Thyroid gland (tissue), 4 donors: ENCODE results near the gene VHLL. TPM values are rescaled to one million over a fixed set of nuclear protein-coding genes. Genes with fewer than 3 reads are reported as not detected.
A peak's percentile ranks its signal among the peaks of the same experiment; 100 is the strongest.

ENCODE experiments used
- DNase-seq, 2 donors: peaks; one replicate each; pipeline ENCODE4 v3.0.0-alpha.2; 2019
- H3K27ac ChIP-seq, 3 donors: fragments of 200-600 bp; sonication (generic); 1 replicate in 2 of 3; 2 replicates in 1 of 3; pipeline ENCODE4 v1.5.1; 2016 to 2019; ENCODE audit warnings: mild to moderate bottlenecking in 1 of 3, moderate library complexity in 1 of 3
- H3K27me3 ChIP-seq: fragments of 200-600 bp; sonication (generic); one replicate; pipeline ENCODE4 v1.5.1; 2019
- H3K36me3 ChIP-seq, 2 donors: fragments of 200-600 bp; sonication (generic); one replicate each; pipeline ENCODE4 v1.5.1; 2016 to 2019
- H3K4me1 ChIP-seq, 2 donors: fragments of 200-600 bp; sonication (generic); one replicate each; pipeline ENCODE4 v1.5.1; 2017 to 2019
- H3K4me3 ChIP-seq, 3 donors: fragments of 200-600 bp; sonication (generic); replicated peaks in 1 of 3; 1 replicate in 2 of 3; 2 replicates in 1 of 3; pipeline ENCODE4 v1.5.1; 2016; ENCODE audit warnings: mild to moderate bottlenecking in 1 of 3
- H3K9me3 ChIP-seq: fragments of 200-600 bp; sonication (generic); one replicate; pipeline ENCODE4 v1.5.1; 2017
- CTCF ChIP-seq, 6 experiments: fragments of 200-600 bp in 3 of 6; fragments of 450-650 bp in 3 of 6; sonication (generic) in 3 of 6; IDR thresholded peaks; one replicate each; pipeline ENCODE4 v1.5.1; 2016 to 2019; ENCODE audit warnings: antibody characterized with exemption in 6 of 6, mild to moderate bottlenecking in 2 of 6, inconsistent platforms in 1 of 6, moderate library complexity in 1 of 6
- POLR2A ChIP-seq, 2 donors: fragments of 450-650 bp; IDR thresholded peaks; one replicate each; pipeline ENCODE4 v1.6.1; 2017; ENCODE audit warnings: antibody characterized with exemption in 2 of 2, mild to moderate bottlenecking in 2 of 2, moderate library complexity in 1 of 2
- WGBS, 2 donors: methylation state at CpG; one replicate each; pipeline ENCODE4 v1.1.5; 2017; 5-methylcytosine and 5-hydroxymethylcytosine counted together
- intact Hi-C: fragments of 100-400 bp; cut with DNase I; formaldehyde crosslinking; loops from one replicate; pipeline ENCODE4 v1.15.1; 2023
- total RNA-seq, 4 donors: library from RNA; depleted of rRNA; stranded (reverse); fragments of >200 nt; gene quantifications; one replicate each; pipeline ENCODE4 v1.2.3, GENCODE V29; 2016

The VHLL gene
- total RNA-seq, 4 donors from 2014 or later = not detected

GRCh38 chr1:156342166-156342955, 43.3 kb upstream of the VHLL start:
- WGBS, 2 donors = 36 to 53% methylated on average over 1 of the region's 1 CpG
- intact Hi-C loops = no loop called here

GRCh38 chr1:156338180-156338976, 39.3 kb upstream of the VHLL start, which contains the start of the genes CCT3 and TSACC:
Gene CCT3 (minus strand): TSS chr1:156338292. CDS start chr1:156338184, 108 bp downstream.
Gene TSACC (plus strand): TSS chr1:156338526. CDS start chr1:156339758, 1,232 bp downstream.
- peak; percentile 99 for DNase-seq
- H3K4me3 ChIP-seq = peak within 1 kb of the TSS; percentile 50 to 76 (median 56)
- no peaks in the 10 kb centered on the region for H3K9me3 ChIP-seq
- H3K36me3 ChIP-seq = peaks cover 14 to 17% of the 10 kb centered on the region in 2 donors
- peak within 1 kb of the TSS in 2 of 3 donors; percentile 75 to 77 for H3K27ac ChIP-seq
- H3K4me1 ChIP-seq = peaks cover 10 to 13% of the 10 kb centered on the region in 2 donors
- intact Hi-C loops = no loop called here
- no peaks in the 10 kb centered on the region for H3K27me3 ChIP-seq
- WGBS, 2 donors = 0 to 1% methylated on average over 13 to 22 of the region's 47 CpGs
- TF ChIP-seq POLR2A (IDR thresholded peaks at IDR 0.05) (peak in 1 of 2 donors; percentile 76), CTCF (IDR thresholded peaks at IDR 0.05) (no peak)

More at GRCh38 chr1:156342166-156342955, 43.3 kb upstream of the VHLL start:
- Histone ChIP-seq H3K36me3 (no peaks in the 10 kb centered on the region), H3K9me3 (no peaks in the 10 kb centered on the region), H3K4me3 (no peak overlapping the region), H3K27ac (no peak overlapping the region), H3K4me1 (no peaks in the 10 kb centered on the region), H3K27me3 (no peaks in the 10 kb centered on the region)
- TF ChIP-seq CTCF (IDR thresholded peaks at IDR 0.05) (no peak), POLR2A (IDR thresholded peaks at IDR 0.05) (no peak)
- DNase-seq = no peak

GRCh38 chr1:156337888-156338179, 38.7 kb upstream of the VHLL start:
- WGBS, 2 donors = 0% methylated on average over 14 of the region's 14 CpGs
- intact Hi-C loops = no loop called here

GRCh38 chr1:156337052-156337887, 38.2 kb upstream of the VHLL start:
- Histone ChIP-seq H3K36me3 (peaks cover 22 to 26% of the 10 kb centered on the region in 2 donors), H3K9me3 (no peaks in the 10 kb centered on the region), H3K4me1 (peaks cover 10 to 13% of the 10 kb centered on the region in 2 donors), H3K27me3 (no peaks in the 10 kb centered on the region), H3K27ac (peak overlapping the region in 2 of 3 donors; percentile 72 to 77), H3K4me3 (peak overlapping the region; percentile 41 to 76 (median 50))
- TF ChIP-seq CTCF (IDR thresholded peaks at IDR 0.05) (no peak), POLR2A (IDR thresholded peaks at IDR 0.05) (no peak)
- WGBS, 2 donors = 35 to 42% methylated on average over 34 of the region's 34 CpGs
- DNase-seq = no peak
- intact Hi-C loops = no loop called here

More at GRCh38 chr1:156337888-156338179, 38.7 kb upstream of the VHLL start:
- Histone ChIP-seq H3K36me3 (peaks cover 18 to 20% of the 10 kb centered on the region in 2 donors), H3K27me3 (no peaks in the 10 kb centered on the region), H3K9me3 (no peaks in the 10 kb centered on the region), H3K4me3 (peak overlapping the region; percentile 41 to 76 (median 50)), H3K4me1 (peaks cover 10 to 13% of the 10 kb centered on the region in 2 donors), H3K27ac (peak overlapping the region in 2 of 3 donors; percentile 72 to 77)
- no peak for DNase-seq
- TF ChIP-seq POLR2A (IDR thresholded peaks at IDR 0.05) (no peak), CTCF (IDR thresholded peaks at IDR 0.05) (no peak)
